IPS-15b (cell line): ENCODE measurements around the gene MTSS2.

ENCODE experiments used
- H3K27me3 ChIP-seq: one replicate; pipeline ENCODE4 v1.6.1; 2013; ENCODE audit warnings: low read length; ENCODE audit not compliant: control insufficient read depth, insufficient read depth
- H3K36me3 ChIP-seq: one replicate; pipeline ENCODE4 v1.6.1; 2013; ENCODE audit warnings: low read length; ENCODE audit not compliant: control insufficient read depth, insufficient read depth
- H3K4me1 ChIP-seq: one replicate; pipeline ENCODE4 v1.6.1; 2013; ENCODE audit warnings: mild to moderate bottlenecking, low read length; ENCODE audit not compliant: control insufficient read depth, insufficient read depth
- H3K4me3 ChIP-seq: one replicate; pipeline ENCODE4 v1.5.1; 2013; ENCODE audit warnings: low read depth, low read length
- H3K9ac ChIP-seq: one replicate; pipeline ENCODE4 v1.6.1; 2013; ENCODE audit warnings: low read depth, mild to moderate bottlenecking, low read length
- H3K9me3 ChIP-seq: one replicate; pipeline ENCODE4 v1.6.1; 2013; ENCODE audit warnings: mild to moderate bottlenecking, low read length; ENCODE audit not compliant: control insufficient read depth, insufficient read depth

Gene MTSS2

DNA sequence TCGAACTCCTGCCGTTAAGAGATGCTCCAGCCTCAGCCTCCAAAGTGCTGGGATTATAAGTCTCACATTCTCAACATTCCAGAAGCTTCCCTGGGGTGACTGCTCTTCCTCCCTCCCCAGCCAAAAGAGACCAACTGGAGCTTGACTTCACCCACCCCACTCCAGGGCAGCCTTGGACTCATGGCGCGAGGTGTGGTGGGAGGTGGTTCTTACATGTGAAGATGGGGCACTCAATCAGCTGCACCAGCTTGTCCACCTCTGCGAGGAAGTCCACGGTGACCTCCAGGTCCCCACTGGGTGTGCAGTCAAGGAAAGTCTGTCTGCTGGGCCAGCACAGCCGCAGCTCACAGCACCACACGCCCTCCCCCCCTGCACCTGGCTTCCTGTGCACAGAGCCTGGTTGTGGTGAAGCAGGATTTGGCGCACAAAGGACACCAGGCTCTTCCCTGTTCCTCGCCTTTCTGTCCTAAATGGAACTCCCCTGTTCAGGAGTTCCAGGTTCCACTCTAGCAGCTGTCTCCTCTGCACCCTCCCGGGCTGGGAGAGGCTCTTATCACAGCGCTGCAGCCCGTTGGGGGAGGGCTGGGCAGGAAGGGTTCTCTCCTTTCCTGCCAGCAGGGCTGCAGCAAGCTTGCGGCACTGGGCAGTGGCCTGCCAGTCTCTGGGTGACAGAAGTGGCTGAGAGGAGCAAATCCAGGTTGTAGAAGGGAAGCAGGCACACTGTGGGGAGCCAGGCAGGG lies 9.6 kb upstream of the MTSS2 start:
- Histone ChIP-seq H3K4me3 (no peak overlapping the region), H3K9ac (peak overlapping the region; percentile 47), H3K4me1 (peaks cover 8% of the 10 kb centered on the region), H3K9me3 (no peaks in the 10 kb centered on the region), H3K27me3 (no peaks in the 10 kb centered on the region), H3K36me3 (peaks cover 24% of the 10 kb centered on the region)

DNA sequence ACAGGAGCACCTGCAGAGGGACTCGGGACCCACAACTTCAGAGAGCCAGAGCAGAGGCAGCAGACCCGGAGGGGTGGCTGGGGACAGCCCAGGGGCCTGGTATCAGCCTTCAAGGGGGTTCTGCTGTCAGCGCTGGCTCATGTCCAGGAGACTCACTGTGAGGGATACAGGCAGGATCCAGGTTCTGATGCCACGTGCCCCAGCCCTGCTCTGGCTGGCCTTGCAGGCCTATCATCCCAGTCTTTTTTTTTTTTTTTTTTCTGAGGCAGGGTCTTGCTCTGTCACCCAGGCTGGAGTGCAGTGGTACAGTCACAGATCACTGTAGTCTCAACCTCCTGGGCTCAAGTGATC lies 9.0 kb upstream of the MTSS2 start:
- Histone ChIP-seq H3K27me3 (no peaks in the 10 kb centered on the region), H3K36me3 (peaks cover 24% of the 10 kb centered on the region), H3K9me3 (no peaks in the 10 kb centered on the region), H3K4me3 (no peak overlapping the region), H3K9ac (no peak overlapping the region), H3K4me1 (peaks cover 8% of the 10 kb centered on the region)

DNA sequence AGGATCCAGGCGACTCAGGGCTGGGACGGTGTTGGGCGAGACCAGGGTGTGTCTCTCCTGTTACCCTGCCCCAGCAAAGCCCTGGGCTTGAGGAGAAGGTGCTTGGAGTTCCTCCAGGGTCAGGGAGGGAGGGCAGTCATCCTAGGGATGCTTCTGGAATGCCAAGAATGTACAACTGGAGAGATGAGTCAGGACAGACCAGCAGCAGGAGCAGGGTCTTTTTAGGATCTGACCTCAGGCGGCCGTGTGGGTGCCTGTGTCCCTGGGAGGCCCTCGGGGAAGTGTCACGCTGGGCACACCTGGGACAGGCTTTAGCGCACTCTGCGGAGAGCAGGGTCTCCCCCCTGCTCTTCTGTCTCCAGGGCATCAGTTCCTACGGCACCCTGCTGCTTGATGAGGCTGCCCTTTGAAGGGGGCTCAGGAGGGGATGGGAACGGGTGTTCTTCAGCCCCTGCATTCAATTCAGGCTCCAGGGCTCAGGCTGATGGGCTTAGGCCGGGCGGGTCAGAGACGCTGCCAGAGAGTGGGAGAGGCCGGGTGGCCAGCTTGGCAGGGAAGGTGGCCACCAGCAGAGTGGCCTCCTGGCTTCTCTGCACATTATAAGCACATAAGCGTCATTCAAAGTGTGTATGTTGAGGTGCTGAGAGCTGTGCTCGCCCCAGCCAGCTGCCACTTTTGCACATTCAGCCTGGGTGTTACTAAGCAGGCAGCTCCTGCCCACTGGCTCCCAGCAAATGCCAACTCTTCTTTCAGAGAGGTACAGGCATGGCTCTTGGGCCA lies 8.4 kb upstream of the MTSS2 start:
- Histone ChIP-seq H3K9ac (no peak overlapping the region), H3K4me1 (peaks cover 8% of the 10 kb centered on the region), H3K4me3 (no peak overlapping the region), H3K36me3 (peaks cover 24% of the 10 kb centered on the region), H3K27me3 (no peaks in the 10 kb centered on the region), H3K9me3 (no peaks in the 10 kb centered on the region)

DNA sequence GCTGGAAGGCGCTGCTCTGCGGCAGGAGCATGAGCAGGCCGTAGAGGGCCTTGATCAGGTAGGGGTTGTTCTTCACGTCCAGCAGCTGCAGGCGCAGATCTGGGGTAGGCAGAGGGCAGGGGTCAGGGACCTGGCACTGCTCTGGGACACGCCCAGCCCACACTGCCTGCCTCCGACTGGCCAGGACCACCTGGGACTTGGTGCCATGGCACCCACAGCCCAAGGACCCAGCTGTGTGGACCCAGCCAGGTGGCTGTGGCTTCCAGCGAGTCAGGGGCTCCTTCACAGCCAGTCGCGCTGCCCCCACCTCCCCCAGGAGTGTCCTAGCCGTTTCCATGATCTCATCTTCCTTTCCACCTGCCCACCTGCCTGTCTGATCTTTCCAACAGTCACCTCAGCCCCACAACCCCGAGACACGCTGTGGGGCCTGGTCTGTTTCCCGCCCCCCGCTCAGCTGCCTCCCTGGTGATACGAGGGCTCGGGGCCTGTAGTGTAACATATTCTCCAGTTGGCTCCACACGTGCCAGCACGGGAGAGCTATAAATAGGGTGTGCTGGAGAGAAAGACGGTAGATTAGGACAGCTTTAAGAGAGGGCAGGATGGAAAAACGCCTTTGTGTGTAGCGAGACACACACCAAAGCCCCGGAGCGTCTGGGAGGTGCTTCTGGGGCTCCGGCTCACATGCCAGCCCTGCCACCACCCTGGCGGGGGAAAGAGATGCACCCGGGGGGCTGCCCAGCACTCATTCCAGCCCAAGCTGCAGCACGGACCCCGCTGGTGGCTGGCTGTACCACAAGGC lies 7.2 kb upstream of the MTSS2 start:
- Histone ChIP-seq H3K4me3 (no peak overlapping the region), H3K4me1 (peaks cover 8% of the 10 kb centered on the region), H3K9me3 (no peaks in the 10 kb centered on the region), H3K9ac (no peak overlapping the region), H3K27me3 (no peaks in the 10 kb centered on the region), H3K36me3 (peaks cover 18% of the 10 kb centered on the region)

DNA sequence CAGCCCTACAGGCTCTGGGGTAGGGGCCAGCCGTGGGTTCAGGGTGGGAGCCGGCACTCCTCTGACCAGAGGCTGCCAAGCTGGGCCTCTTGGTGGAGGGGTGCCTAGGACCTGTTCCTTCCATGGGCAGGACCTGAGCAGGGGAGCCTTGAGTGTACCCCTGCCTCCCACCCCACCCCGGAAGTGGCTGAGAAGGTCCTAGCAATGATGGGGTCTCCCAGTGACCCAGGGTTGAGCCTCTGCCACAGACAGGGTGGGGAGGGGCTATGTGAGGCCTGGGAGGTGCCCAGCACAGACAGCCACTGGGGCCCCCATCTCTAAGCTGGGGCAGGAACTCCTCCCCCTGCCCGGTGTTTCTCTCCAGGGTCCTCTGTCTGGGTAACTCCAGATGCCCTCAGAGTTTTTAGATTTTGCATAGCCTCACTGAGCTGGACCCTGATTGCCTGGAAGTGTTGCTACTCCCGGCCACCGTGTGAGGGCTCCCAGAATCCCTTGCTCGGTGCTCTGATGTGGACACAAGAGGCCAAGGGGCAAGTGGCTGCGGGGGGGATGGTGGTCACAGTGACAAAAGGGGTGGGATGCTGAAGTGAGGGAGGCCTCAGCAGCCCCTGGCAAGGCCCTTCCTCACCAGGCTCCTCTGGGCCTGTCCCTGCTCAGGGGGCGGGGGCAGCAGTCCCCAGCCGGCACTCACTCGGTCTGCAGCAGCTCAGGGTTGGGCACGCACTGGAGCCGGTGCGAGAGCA lies 6.4 kb upstream of the MTSS2 start:
- H3K9me3 ChIP-seq: no peaks in the 10 kb centered on the region
- peaks cover 8% of the 10 kb centered on the region for H3K4me1 ChIP-seq
- H3K9ac ChIP-seq: no peak overlapping the region
- no peaks in the 10 kb centered on the region for H3K27me3 ChIP-seq
- H3K4me3 ChIP-seq: no peak overlapping the region
- peaks cover 11% of the 10 kb centered on the region for H3K36me3 ChIP-seq

GRCh38 chr16:70691223-70692129 lies 5.6 kb upstream of the MTSS2 start:
- no peak overlapping the region for H3K4me3 ChIP-seq
- no peak overlapping the region for H3K9ac ChIP-seq
- peaks cover 11% of the 10 kb centered on the region for H3K36me3 ChIP-seq
- H3K4me1 ChIP-seq: peaks cover 14% of the 10 kb centered on the region
- H3K9me3 ChIP-seq: no peaks in the 10 kb centered on the region
- H3K27me3 ChIP-seq: no peaks in the 10 kb centered on the region

DNA sequence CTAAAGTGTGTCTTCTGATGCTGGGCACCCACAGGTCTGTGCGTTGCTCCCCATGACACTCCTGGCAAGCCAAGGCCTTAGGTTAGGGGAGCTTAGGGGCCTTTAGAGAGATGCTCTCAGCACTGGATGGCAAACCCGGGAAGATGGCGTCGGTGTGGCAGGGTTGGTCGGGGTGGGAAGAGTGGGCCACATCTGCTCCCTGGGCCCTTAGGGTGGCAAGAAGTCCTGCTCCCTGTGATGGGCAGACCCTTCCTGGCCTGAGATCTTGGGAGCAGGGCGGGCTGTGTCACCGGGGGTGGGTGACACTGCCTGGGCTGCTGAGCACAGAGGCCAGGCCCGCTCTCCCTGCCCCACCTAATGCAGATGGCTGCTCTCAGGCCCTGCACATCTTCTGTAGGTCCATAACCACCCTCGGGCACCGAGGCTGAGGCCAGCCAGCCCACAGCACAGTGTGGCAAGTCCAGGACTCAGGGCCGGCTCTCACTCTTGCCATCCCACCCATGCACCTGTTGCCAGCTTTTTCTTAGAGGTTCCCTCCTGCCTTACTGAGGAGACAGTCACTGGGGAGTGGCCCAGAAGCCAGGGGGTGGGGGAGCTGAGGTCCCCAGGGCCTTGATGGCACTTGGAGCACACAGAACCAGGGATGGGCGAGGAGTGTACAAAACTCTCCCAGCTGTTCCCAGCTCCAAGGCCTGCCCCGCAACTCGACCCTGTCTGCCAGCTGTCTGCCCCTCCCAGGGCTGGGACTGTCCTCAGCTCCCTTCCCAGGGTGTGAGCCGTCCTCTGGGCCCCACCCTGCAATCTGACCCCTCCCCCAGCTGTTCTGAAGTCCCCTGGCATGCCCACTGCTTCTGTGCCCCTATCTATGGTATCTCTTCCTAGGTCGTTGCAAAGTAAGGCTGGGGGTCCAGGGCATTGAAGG lies 4.4 kb upstream of the MTSS2 start:
- no peak overlapping the region for H3K4me3 ChIP-seq
- H3K9ac ChIP-seq: no peak overlapping the region
- peaks cover 9% of the 10 kb centered on the region for H3K4me1 ChIP-seq
- no peaks in the 10 kb centered on the region for H3K27me3 ChIP-seq
- no peaks in the 10 kb centered on the region for H3K9me3 ChIP-seq
- peaks cover 7% of the 10 kb centered on the region for H3K36me3 ChIP-seq

DNA sequence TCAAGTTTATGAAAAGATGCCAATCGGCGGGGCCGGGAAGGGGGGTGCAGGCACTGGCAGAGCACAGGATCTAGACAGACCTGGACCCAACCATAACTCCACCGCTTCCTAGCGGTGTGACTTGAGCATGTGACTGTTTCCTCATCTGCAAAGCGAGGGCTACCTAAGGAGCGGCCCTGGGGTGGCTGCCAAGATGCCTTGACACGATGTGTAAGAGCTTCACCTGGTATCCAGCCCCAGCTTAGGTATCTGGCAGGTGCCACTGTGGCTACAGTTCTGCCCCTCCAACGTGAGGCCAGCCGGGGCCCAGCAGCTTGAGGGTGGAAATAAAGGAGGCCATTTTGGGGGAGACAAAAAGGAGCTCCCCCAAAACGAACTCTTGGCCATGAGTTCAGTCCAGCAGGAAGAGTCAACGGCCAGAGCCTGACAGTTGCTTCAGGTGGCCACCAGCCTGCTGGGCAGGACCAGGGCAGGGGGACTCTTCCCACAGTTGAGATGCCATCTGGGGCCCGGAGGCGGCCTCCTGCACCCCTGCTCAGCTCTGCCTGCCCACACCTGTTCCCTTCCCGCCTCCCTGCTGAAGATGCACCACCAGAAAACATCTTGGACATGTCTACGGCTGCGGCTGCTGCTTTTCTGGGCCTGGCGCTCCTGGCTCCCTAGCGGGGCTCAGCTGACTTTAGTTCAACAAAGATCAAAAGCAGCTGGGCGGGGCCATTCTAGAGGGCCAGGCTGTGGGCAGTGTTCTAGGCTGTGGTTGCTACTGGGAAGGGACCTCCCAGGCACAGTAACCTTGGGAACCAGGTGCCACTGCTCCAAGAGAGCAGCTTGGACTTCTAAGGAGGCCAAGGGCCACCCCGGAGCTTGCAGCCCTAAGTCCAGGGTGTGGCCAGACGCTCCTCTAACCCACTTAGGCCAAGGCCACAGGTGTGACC lies 3.4 kb upstream of the MTSS2 start:
- Histone ChIP-seq H3K27me3 (no peaks in the 10 kb centered on the region), H3K36me3 (peaks cover 5% of the 10 kb centered on the region), H3K4me1 (peaks cover 9% of the 10 kb centered on the region), H3K9me3 (no peaks in the 10 kb centered on the region), H3K9ac (no peak overlapping the region), H3K4me3 (no peak overlapping the region)

- H3K4me1 ChIP-seq: peaks cover 9% of the 10 kb centered on the region
Measured at GRCh38 chr16:70688246-70688742, 2.4 kb upstream of the MTSS2 start.

More at GRCh38 chr16:70688246-70688742, 2.4 kb upstream of the MTSS2 start:
- Histone ChIP-seq H3K27me3 (no peaks in the 10 kb centered on the region), H3K36me3 (peaks cover 5% of the 10 kb centered on the region), H3K9me3 (no peaks in the 10 kb centered on the region), H3K9ac (no peak overlapping the region), H3K4me3 (no peak overlapping the region)
